ENCODE data around the gene UBE2F.
A peak's percentile ranks its signal among the peaks of the same experiment; 100 is the strongest.

UBE2F gene

DNA sequence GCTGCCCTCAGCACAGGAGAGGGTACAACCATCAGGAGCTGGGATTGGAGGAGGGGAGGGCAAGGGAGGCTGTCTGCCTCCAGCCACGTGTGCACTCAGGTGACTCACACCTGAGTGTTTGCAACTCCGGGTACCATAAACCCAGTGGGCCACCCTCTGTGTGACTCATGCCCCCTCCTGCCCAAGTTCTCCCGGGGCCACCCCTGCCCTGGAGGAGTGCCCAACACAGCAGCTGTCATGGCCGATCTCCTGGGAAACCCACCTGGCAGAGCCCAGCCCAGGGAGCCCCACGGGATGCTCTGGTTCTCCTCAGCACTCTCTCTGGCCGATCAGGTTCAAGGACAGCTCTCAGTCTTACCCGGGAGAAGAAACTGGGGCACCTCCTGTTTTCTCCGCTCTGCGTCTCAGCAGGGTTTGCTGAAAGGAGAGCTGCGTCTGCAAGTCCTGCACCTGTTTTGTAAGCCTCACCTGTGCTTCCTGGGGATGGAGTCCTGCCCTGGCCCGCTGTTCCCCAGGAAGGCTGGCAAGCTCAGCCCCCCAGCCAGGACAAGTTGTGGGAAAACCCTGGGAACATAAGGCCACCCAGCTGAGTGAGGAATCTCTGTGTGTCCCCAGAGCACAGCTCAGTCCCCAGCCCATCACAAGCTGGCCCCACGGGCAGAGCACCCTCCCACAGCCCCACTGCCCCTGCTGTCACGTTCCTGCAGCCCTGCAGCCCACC lies 44.0 kb upstream of the UBE2F start:
- H3K4me3 ChIP-seq (ENCODE audit: low read depth in 1 of 2, low read length in 1 of 2): no peak overlapping the region

GRCh38 chr2:237923481-237924163 lies 43.2 kb upstream of the UBE2F start:
- Histone ChIP-seq H3K27ac (no peak overlapping the region), H3K4me3 (ENCODE audit: low read depth in 1 of 2, low read length in 1 of 2) (peak overlapping the region; percentile 2 to 26), H3K4me1 (ENCODE audit: control insufficient read depth in 1 of 2, insufficient read depth in 1 of 2, low read depth in 1 of 2, low read length in 1 of 2) (peaks cover 8 to 16% of the 10 kb centered on the region in 2 experiments), H3K36me3 (no peaks in the 10 kb centered on the region), H3K9me3 (no peaks in the 10 kb centered on the region), H3K27me3 (peaks cover 20% of the 10 kb centered on the region)
- TF ChIP-seq CTCF (IDR thresholded peaks at IDR 0.05): peak; percentile 93

More for the DNA sequence above, 44.0 kb upstream of the UBE2F start:
- Histone ChIP-seq H3K27ac (no peak overlapping the region), H3K9me3 (no peaks in the 10 kb centered on the region), H3K4me1 (ENCODE audit: control insufficient read depth in 1 of 2, insufficient read depth in 1 of 2, low read depth in 1 of 2, low read length in 1 of 2) (peaks cover 8 to 16% of the 10 kb centered on the region in 2 experiments), H3K27me3 (peaks cover 18% of the 10 kb centered on the region), H3K36me3 (no peaks in the 10 kb centered on the region)
- TF ChIP-seq CTCF (IDR thresholded peaks at IDR 0.05): no peak

DNA sequence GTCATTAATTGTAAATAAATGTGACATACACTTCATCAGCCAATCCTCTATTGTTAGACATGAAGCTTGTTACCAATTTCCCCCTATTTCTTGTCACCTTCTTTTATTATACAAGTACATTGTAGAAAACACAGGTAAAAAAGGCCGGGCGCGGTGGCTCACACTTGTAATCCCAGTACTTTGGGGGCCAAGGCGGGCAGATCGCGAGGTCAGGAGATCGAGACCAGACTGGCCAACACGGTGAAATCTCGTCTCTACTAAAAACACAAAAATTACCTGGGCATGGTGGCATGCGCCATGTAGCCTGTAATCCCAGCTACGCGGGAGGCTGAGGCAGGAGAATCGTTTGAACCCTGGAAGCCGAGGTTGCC lies 42.7 kb upstream of the UBE2F start:
- Histone ChIP-seq H3K27me3 (peaks cover 22% of the 10 kb centered on the region), H3K27ac (no peak overlapping the region), H3K36me3 (no peaks in the 10 kb centered on the region), H3K4me3 (ENCODE audit: low read depth in 1 of 2, low read length in 1 of 2) (no peak overlapping the region), H3K4me1 (ENCODE audit: control insufficient read depth in 1 of 2, insufficient read depth in 1 of 2, low read depth in 1 of 2, low read length in 1 of 2) (peaks cover 8 to 16% of the 10 kb centered on the region in 2 experiments), H3K9me3 (no peaks in the 10 kb centered on the region)
- no peak for TF ChIP-seq CTCF (IDR thresholded peaks at IDR 0.05)

- no peak for TF ChIP-seq CTCF (IDR thresholded peaks at IDR 0.05)
- no peak overlapping the region for H3K4me3 ChIP-seq (ENCODE audit: low read depth in 1 of 2, low read length in 1 of 2)
- H3K9me3 ChIP-seq: no peaks in the 10 kb centered on the region
- H3K27me3 ChIP-seq: peaks cover 15% of the 10 kb centered on the region
- H3K27ac ChIP-seq: no peak overlapping the region
- no peaks in the 10 kb centered on the region for H3K36me3 ChIP-seq
- peaks cover 4 to 9% of the 10 kb centered on the region in 2 experiments for H3K4me1 ChIP-seq (ENCODE audit: control insufficient read depth in 1 of 2, insufficient read depth in 1 of 2, low read depth in 1 of 2, low read length in 1 of 2)
These were observed 39.7 kb upstream of the UBE2F start for GRCh38 chr2:237927135-237927534.

DNA sequence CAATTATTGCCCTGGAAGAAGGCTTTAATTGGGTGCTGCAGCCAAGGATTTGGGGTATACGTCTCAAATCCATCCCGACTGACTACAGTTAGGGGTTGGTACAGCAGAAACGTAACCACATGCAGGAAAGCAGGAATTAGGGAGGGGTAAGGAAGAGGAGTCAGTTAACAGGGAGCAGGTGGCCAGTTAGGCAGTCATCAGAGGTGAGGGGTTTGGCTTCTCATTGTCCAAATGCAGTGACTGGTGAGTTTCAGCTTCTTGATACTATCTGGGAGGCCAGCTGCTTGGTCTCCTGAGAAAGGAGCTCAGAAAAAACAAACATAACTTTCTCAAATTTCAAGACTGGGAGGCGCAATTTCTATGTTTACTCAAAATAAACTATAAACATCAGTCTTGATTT lies 38.8 kb upstream of the UBE2F start:
- peaks cover 7% of the 10 kb centered on the region for H3K27me3 ChIP-seq
- no peak overlapping the region for H3K4me3 ChIP-seq (ENCODE audit: low read depth in 1 of 2, low read length in 1 of 2)
- no peaks in the 10 kb centered on the region for H3K9me3 ChIP-seq
- TF ChIP-seq CTCF (IDR thresholded peaks at IDR 0.05): no peak
- peaks cover 4 to 6% of the 10 kb centered on the region in 2 experiments for H3K4me1 ChIP-seq (ENCODE audit: control insufficient read depth in 1 of 2, insufficient read depth in 1 of 2, low read depth in 1 of 2, low read length in 1 of 2)
- no peak overlapping the region for H3K27ac ChIP-seq
- H3K36me3 ChIP-seq: no peaks in the 10 kb centered on the region
